GM12878 (cell line): ENCODE results near the gene EPHB1. TPM values are rescaled to one million over a fixed set of nuclear protein-coding genes. Genes with fewer than 3 reads are reported as not detected.

Experiments
- ATAC-seq: fragments of 200-7000 bp; cut with Tn5 transposase; 3 replicates; pipeline ENCODE4 v1.9.1; 2020; ENCODE audit warnings: mild to moderate bottlenecking, moderate library complexity
- BruUV-seq: library from RNA; stranded (reverse); fragments of 400-500 nt; replicated peaks from 2 replicates; lab custom pipeline; 2021; lab: Mats Ljungman, UMichigan
- CTCF ChIA-PET: fragments of 300-600 bp; sonication (Branson Sonifier 250); formaldehyde crosslinking; extraction: SDS; loops from one replicate; lab custom pipeline; 2021; ENCODE audit warnings: inconsistent platforms; lab: Yijun Ruan, JAX
- POLR2A ChIA-PET: fragments of 350-600 bp; formaldehyde crosslinking; extraction: SDS; loops from one replicate; lab custom pipeline; 2021; ENCODE audit warnings: inconsistent platforms; lab: Charles Lee
- RAD21 ChIA-PET: fragments of 300-600 bp; sonication (Branson Sonifier 250); formaldehyde crosslinking; loops from one replicate; lab custom pipeline; 2023; ENCODE audit warnings: antibody characterized with exemption; ENCODE audit not compliant: unreplicated experiment; lab: Charles Lee
- SMC1A ChIA-PET: fragments of 300-600 bp; sonication (Branson Sonifier 250); formaldehyde crosslinking; loops from one replicate; lab custom pipeline; 2023; ENCODE audit not compliant: unreplicated experiment, uncharacterized antibody; lab: Charles Lee
- DNase-seq: peaks from one replicate; pipeline ENCODE4 v3.0.0-alpha.2; 2011; ENCODE audit warnings: low read depth, low spot score
- FAIRE-seq: peaks from 3 replicates; lab custom pipeline; 2011; peaks lifted over from hg19 to GRCh38; lab: Jason Lieb, UNC
- H2AFZ ChIP-seq: 2 replicates; pipeline ENCODE4 v1.6.0; 2011; ENCODE audit warnings: low read depth, low read length, control low read depth; ENCODE audit not compliant: control insufficient read depth
- H3K27ac ChIP-seq: 2 replicates; pipeline ENCODE4 v1.5.1; 2011; ENCODE audit warnings: control low read depth; ENCODE audit not compliant: control insufficient read depth, insufficient read depth
- H3K27me3 ChIP-seq, 2 experiments: replicated peaks in 1 of 2; 2 replicates each; pipeline versions ENCODE4 v1.6.0 to v1.6.1; 2011; ENCODE audit warnings: low read length in 1 of 2; ENCODE audit not compliant: control insufficient read depth in 2 of 2, insufficient read depth in 2 of 2
- H3K36me3 ChIP-seq, 2 experiments: 2 replicates each; pipeline ENCODE4 v1.5.1; 2011; ENCODE audit warnings: low read length in 1 of 2; ENCODE audit not compliant: control insufficient read depth in 2 of 2, insufficient read depth in 2 of 2
- H3K4me1 ChIP-seq: 2 replicates; pipeline ENCODE4 v1.6.1; 2011; ENCODE audit warnings: mild to moderate bottlenecking, low read length, moderate library complexity, mixed read lengths; ENCODE audit not compliant: control insufficient read depth, insufficient read depth
- H3K4me2 ChIP-seq: 2 replicates; pipeline ENCODE4 v1.6.0; 2011; ENCODE audit warnings: control low read depth; ENCODE audit not compliant: control insufficient read depth, insufficient read depth
- H3K4me3 ChIP-seq: fragments of 200-600 bp; sonication (generic); 2 replicates; pipeline ENCODE4 v1.5.1; 2016
- H3K79me2 ChIP-seq: 2 replicates; pipeline ENCODE4 v1.6.0; 2011; ENCODE audit warnings: low read length; ENCODE audit not compliant: control insufficient read depth, insufficient read depth
- H3K9ac ChIP-seq: 2 replicates; pipeline ENCODE4 v1.8.0; 2011; ENCODE audit warnings: low read length, control low read depth, mixed read lengths; ENCODE audit not compliant: control insufficient read depth, insufficient read depth
- H3K9me3 ChIP-seq: replicated peaks from 3 replicates; pipeline ENCODE4 v1.5.1; 2011; ENCODE audit warnings: mild to moderate bottlenecking, low read length; ENCODE audit not compliant: control insufficient read depth, insufficient read depth
- H4K20me1 ChIP-seq: 2 replicates; pipeline ENCODE4 v1.6.0; 2011; ENCODE audit not compliant: control insufficient read depth, insufficient read depth
- BMI1 ChIP-seq: fragments of 450-650 bp; IDR thresholded peaks from 2 replicates; pipeline ENCODE4 v1.6.1; 2016; ENCODE audit warnings: mild to moderate bottlenecking, moderate library complexity, borderline replicate concordance
- EP300 ChIP-seq, 2 experiments: fragments of 150-350 bp in 1 of 2; IDR thresholded peaks; 2 replicates each; pipeline ENCODE4 v1.6.1; 2011 to 2012; ENCODE audit warnings: low read depth in 2 of 2, low read length in 2 of 2, borderline replicate concordance in 1 of 2, improper control_type of control experiment in 1 of 2, inconsistent platforms in 1 of 2; ENCODE audit not compliant: control insufficient read depth in 1 of 2
- ETV6 ChIP-seq, 2 experiments: fragments of 450-650 bp in 1 of 2; IDR thresholded peaks in 1 of 2; conservative IDR thresholded peaks in 1 of 2; 2 replicates each; pipeline ENCODE4 v1.6.1; 2014; ENCODE audit warnings: antibody characterized with exemption in 1 of 2, borderline replicate concordance in 1 of 2, low read depth in 1 of 2, mild to moderate bottlenecking in 1 of 2, moderate library complexity in 1 of 2
- KAT2A ChIP-seq: conservative IDR thresholded peaks from 2 replicates; pipeline ENCODE4 v1.6.1; 2011; ENCODE audit warnings: low read depth, low read length; ENCODE audit not compliant: control insufficient read depth
- MEF2A ChIP-seq: IDR thresholded peaks from 2 replicates; pipeline ENCODE4 v1.6.1; 2011; ENCODE audit warnings: low read depth, mild to moderate bottlenecking, low read length, moderate library complexity; ENCODE audit not compliant: insufficient read depth
- RB1 ChIP-seq: fragments of 450-650 bp; formaldehyde crosslinking; IDR thresholded peaks from 2 replicates; pipeline ENCODE4 v1.6.1; 2017; ENCODE audit warnings: mild to moderate bottlenecking, borderline replicate concordance
- RFX5 ChIP-seq: IDR thresholded peaks from 2 replicates; pipeline ENCODE4 v1.6.1; 2011; ENCODE audit warnings: low read depth, low read length, improper control_type of control experiment
- WGBS: methylation state at CpG from one replicate; pipeline ENCODE4 v1.1.6; 2016; ENCODE audit warnings: low lambda C conversion rate; ENCODE audit not compliant: insufficient replicate concordance, insufficient coverage; ENCODE audit errors: missing lambda C conversion rate; 5-methylcytosine and 5-hydroxymethylcytosine counted together
- in situ Hi-C: fragments of 300-500 bp; cut with MboI; formaldehyde crosslinking; loops from 9 replicates; pipeline ENCODE4 v1.14.3; 2018; ENCODE audit warnings: mixed read lengths
- intact Hi-C: fragments of 100-400 bp; cut with micrococcal nuclease; formaldehyde crosslinking; loops from one replicate; pipeline ENCODE4 v1.14.2; 2022; ENCODE audit not compliant: unreplicated experiment
- polyA plus RNA-seq, 11 experiments: library from polyadenylated mRNA; depleted of rRNA in 4 of 11; unstranded in 6 of 11; stranded (reverse) in 5 of 11; fragments of >200 nt; fragmentation: Nextera tagmentation in 4 of 11; fragmentation: Illumina TruSeq in 1 of 11; extraction: Ambion mirVana in 4 of 11; extraction: Trizol in 1 of 11; gene quantifications; 1 replicate in 1 of 11; 2 replicates in 10 of 11; pipeline versions ENCODE4 v1.2.1 to v1.2.3, GENCODE V29; 2011 to 2016; ENCODE audit warnings: inconsistent platforms in 2 of 11, missing spikeins in 2 of 11, low read depth in 1 of 11
- total RNA-seq, 4 experiments: library from RNA; depleted of rRNA in 3 of 4; stranded (reverse); fragments of >200 nt in 3 of 4; fragmentation: Illumina TruSeq in 1 of 4; extraction: Trizol in 1 of 4; gene quantifications; 2 replicates each; pipeline versions ENCODE4 v1.2.1 to v1.2.3, GENCODE V29; 2013 to 2021
- TF ChIP-seq, protein P1 (sequence below): IDR thresholded peaks from 2 replicates; pipeline ENCODE4 v1.6.1; 2011; ENCODE audit warnings: borderline replicate concordance, low read depth, mild to moderate bottlenecking, moderate library complexity, low read length; ENCODE audit not compliant: insufficient read depth, poor library complexity, severe bottlenecking
- TF ChIP-seq, protein P2 (sequence below): fragments of 450-650 bp; IDR thresholded peaks from 2 replicates; pipeline ENCODE4 v1.6.1; 2018; ENCODE audit warnings: borderline replicate concordance, mild to moderate bottlenecking; ENCODE audit not compliant: partially characterized antibody
- TF ChIP-seq, protein P3 (sequence below): fragments of 450-650 bp; IDR thresholded peaks from 2 replicates; pipeline ENCODE4 v1.6.1; 2016; ENCODE audit warnings: mild to moderate bottlenecking, moderate library complexity, borderline replicate concordance

Gene EPHB1
- total and polyA plus RNA-seq, 10 of the 15 experiments (the other 5 are each of a cell fraction or from before 2014, with no cell fraction given) = 0.33 to 23.8 (median 1.2) TPM

DNA sequence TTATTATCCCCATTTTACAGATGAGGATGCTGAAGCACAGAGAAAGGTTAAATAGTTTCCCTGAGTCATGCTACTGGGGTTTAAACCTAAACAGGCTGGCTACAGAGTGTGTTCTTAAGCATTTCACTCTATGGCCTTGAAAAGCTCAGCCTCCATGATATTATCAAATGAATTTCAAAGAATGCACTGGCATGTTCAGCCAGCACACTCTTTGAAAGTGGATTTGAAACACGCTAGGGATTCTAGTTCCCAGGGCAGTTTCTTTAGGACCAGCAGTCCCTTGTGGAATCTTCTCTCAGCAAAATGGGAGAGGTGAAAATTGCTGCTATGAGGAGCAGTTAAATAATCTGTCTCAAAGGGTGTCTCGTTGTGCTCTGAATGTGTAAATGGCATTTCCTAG lies 213.3 kb downstream of the EPHB1 start (continued):
- TF ChIP-seq KAT2A (no peak), BMI1 (no peak), MEF2A (no peak), ETV6 (conservative IDR thresholded peaks at IDR 0.05 in 1 of 2, IDR thresholded peaks at IDR 0.05 in 1 of 2; ENCODE audit: borderline replicate concordance in 1 of 2, low read depth in 1 of 2) (no peak)
- TF ChIP-seq, protein P1, sequence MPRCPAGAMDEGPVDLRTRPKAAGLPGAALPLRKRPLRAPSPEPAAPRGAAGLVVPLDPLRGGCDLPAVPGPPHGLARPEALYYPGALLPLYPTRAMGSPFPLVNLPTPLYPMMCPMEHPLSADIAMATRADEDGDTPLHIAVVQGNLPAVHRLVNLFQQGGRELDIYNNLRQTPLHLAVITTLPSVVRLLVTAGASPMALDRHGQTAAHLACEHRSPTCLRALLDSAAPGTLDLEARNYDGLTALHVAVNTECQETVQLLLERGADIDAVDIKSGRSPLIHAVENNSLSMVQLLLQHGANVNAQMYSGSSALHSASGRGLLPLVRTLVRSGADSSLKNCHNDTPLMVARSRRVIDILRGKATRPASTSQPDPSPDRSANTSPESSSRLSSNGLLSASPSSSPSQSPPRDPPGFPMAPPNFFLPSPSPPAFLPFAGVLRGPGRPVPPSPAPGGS = no peak
- TF ChIP-seq, protein P2, sequence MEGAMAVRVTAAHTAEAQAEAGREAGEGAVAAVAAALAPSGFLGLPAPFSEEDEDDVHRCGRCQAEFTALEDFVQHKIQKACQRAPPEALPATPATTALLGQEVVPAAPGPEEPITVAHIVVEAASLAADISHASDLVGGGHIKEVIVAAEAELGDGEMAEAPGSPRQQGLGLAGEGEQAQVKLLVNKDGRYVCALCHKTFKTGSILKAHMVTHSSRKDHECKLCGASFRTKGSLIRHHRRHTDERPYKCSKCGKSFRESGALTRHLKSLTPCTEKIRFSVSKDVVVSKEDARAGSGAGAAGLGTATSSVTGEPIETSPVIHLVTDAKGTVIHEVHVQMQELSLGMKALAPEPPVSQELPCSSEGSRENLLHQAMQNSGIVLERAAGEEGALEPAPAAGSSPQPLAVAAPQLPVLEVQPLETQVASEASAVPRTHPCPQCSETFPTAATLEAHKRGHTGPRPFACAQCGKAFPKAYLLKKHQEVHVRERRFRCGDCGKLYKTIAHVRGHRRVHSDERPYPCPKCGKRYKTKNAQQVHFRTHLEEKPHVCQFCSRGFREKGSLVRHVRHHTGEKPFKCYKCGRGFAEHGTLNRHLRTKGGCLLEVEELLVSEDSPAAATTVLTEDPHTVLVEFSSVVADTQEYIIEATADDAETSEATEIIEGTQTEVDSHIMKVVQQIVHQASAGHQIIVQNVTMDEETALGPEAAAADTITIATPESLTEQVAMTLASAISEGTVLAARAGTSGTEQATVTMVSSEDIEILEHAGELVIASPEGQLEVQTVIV = no peak

DNA sequence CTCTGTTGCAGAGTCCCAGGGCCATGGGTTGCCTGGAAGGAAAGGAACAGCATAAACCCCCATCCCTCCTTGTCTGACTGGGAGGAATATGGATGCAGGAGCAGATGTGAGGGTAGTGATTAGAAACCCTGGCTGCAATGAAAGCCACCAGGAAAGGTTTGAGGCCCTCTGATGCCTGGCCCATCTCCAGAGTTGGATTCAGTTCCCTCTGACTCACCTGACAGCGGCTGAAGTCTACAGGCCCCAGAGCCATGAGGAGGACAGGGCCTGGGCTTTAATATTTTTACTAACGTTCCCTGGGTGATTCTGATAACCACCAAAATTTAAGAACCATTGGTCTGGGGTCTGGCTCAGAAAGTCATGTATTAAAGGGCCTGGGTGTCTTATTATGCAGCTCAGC lies 214.0 kb downstream of the EPHB1 start:
- Histone ChIP-seq H3K4me3 (no peak overlapping the region), H3K9me3 (no peaks in the 10 kb centered on the region), H3K27ac (no peak overlapping the region), H3K9ac (no peak overlapping the region), H2AFZ (no peak overlapping the region), H4K20me1 (no peaks in the 10 kb centered on the region), H3K4me2 (no peak overlapping the region), H3K36me3 (no peaks in the 10 kb centered on the region; a peak in 1 of 4 replicates), H3K27me3 (no peaks in the 10 kb centered on the region), H3K4me1 (no peaks in the 10 kb centered on the region), H3K79me2 (no peaks in the 10 kb centered on the region)
- ChIA-PET POLR2A (no interaction called here), CTCF (no interaction called here), RAD21 (no interaction called here), SMC1A (interaction anchor here (0.8 to 1.5 kb wide), 4 partner anchors 8 to 214 kb away, joined by 3 to 4 read pairs (median 4); no protein-coding TSS in a partner anchor)
- ATAC-seq = no peak
- WGBS = 3% methylated on average over 2 of the region's 2 CpGs
- in situ Hi-C loops = no loop called here
- no peak for FAIRE-seq
- DNase-seq = no peak
- no TSS peak for BruUV-seq
- intact Hi-C loops = no loop called here
- TF ChIP-seq EP300 (IDR thresholded peaks at IDR 0.05; ENCODE audit: borderline replicate concordance in 1 of 2, control insufficient read depth in 1 of 2, low read depth in 2 of 2, low read length in 2 of 2) (no peak), RB1 (no peak), RFX5 (no peak)
- TF ChIP-seq, protein P3, sequence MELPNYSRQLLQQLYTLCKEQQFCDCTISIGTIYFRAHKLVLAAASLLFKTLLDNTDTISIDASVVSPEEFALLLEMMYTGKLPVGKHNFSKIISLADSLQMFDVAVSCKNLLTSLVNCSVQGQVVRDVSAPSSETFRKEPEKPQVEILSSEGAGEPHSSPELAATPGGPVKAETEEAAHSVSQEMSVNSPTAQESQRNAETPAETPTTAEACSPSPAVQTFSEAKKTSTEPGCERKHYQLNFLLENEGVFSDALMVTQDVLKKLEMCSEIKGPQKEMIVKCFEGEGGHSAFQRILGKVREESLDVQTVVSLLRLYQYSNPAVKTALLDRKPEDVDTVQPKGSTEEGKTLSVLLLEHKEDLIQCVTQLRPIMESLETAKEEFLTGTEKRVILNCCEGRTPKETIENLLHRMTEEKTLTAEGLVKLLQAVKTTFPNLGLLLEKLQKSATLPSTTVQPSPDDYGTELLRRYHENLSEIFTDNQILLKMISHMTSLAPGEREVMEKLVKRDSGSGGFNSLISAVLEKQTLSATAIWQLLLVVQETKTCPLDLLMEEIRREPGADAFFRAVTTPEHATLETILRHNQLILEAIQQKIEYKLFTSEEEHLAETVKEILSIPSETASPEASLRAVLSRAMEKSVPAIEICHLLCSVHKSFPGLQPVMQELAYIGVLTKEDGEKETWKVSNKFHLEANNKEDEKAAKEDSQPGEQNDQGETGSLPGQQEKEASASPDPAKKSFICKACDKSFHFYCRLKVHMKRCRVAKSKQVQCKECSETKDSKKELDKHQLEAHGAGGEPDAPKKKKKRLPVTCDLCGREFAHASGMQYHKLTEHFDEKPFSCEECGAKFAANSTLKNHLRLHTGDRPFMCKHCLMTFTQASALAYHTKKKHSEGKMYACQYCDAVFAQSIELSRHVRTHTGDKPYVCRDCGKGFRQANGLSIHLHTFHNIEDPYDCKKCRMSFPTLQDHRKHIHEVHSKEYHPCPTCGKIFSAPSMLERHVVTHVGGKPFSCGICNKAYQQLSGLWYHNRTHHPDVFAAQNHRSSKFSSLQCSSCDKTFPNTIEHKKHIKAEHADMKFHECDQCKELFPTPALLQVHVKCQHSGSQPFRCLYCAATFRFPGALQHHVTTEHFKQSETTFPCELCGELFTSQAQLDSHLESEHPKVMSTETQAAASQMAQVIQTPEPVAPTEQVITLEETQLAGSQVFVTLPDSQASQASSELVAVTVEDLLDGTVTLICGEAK = no peak
